Adipocyte (in vitro differentiated cells): ENCODE measurements around the gene ASTN2.

ENCODE experiments used
- DNase-seq: peaks from one replicate; pipeline ENCODE4 v3.0.0-alpha.2; 2015; ENCODE audit warnings: low read depth
- H3K27me3 ChIP-seq: replicated peaks from 2 replicates; pipeline ENCODE4 v1.7.0; 2013; ENCODE audit warnings: mild to moderate bottlenecking, low read length, moderate library complexity; ENCODE audit not compliant: control insufficient read depth, insufficient read depth
- H3K36me3 ChIP-seq: 2 replicates; pipeline ENCODE4 v1.7.0; 2013; ENCODE audit warnings: low read length, mild to moderate bottlenecking, moderate library complexity; ENCODE audit not compliant: control insufficient read depth, insufficient read depth, severe bottlenecking
- H3K4me1 ChIP-seq: 2 replicates; pipeline ENCODE4 v1.7.0; 2013; ENCODE audit warnings: mild to moderate bottlenecking, low read length, moderate library complexity; ENCODE audit not compliant: control insufficient read depth, insufficient read depth
- H3K4me3 ChIP-seq: 2 replicates; pipeline ENCODE4 v1.7.0; 2013; ENCODE audit warnings: mild to moderate bottlenecking, low read length, moderate library complexity
- H3K9ac ChIP-seq: 2 replicates; pipeline ENCODE4 v1.7.0; 2013; ENCODE audit warnings: mild to moderate bottlenecking, low read length, moderate library complexity
- H3K9me3 ChIP-seq: 2 replicates; pipeline ENCODE4 v1.7.0; 2013; ENCODE audit warnings: mild to moderate bottlenecking, low read length, moderate library complexity; ENCODE audit not compliant: control insufficient read depth

Gene ASTN2

GRCh38 chr9:117191504-117192261 is 223.2 kb downstream of the ASTN2 start:
- Histone ChIP-seq H3K36me3 (no peaks in the 10 kb centered on the region), H3K9me3 (no peaks in the 10 kb centered on the region), H3K4me1 (no peaks in the 10 kb centered on the region), H3K9ac (no peak overlapping the region), H3K27me3 (no peaks in the 10 kb centered on the region), H3K4me3 (no peak overlapping the region)
- DNase-seq: no peak

- no peaks in the 10 kb centered on the region for H3K9me3 ChIP-seq
- no peaks in the 10 kb centered on the region for H3K27me3 ChIP-seq
- DNase-seq: no peak
- no peak overlapping the region for H3K9ac ChIP-seq
- no peak overlapping the region for H3K4me3 ChIP-seq
- no peaks in the 10 kb centered on the region for H3K4me1 ChIP-seq
- H3K36me3 ChIP-seq: no peaks in the 10 kb centered on the region
These were observed 225.7 kb downstream of the ASTN2 start for GRCh38 chr9:117189121-117189520.

GRCh38 chr9:117188394-117188793 is 226.5 kb downstream of the ASTN2 start:
- H3K4me3 ChIP-seq: no peak overlapping the region
- no peaks in the 10 kb centered on the region for H3K27me3 ChIP-seq
- no peak overlapping the region for H3K9ac ChIP-seq
- no peaks in the 10 kb centered on the region for H3K36me3 ChIP-seq
- no peak for DNase-seq
- no peaks in the 10 kb centered on the region for H3K4me1 ChIP-seq
- H3K9me3 ChIP-seq: no peaks in the 10 kb centered on the region

- Histone ChIP-seq H3K27me3 (no peaks in the 10 kb centered on the region), H3K9me3 (no peaks in the 10 kb centered on the region), H3K4me1 (no peaks in the 10 kb centered on the region), H3K9ac (no peak overlapping the region), H3K4me3 (no peak overlapping the region), H3K36me3 (no peaks in the 10 kb centered on the region)
- DNase-seq: no peak
These were observed 227.4 kb downstream of the ASTN2 start for GRCh38 chr9:117187498-117187897.

- Histone ChIP-seq H3K36me3 (no peaks in the 10 kb centered on the region), H3K4me1 (no peaks in the 10 kb centered on the region), H3K9me3 (peaks cover 11% of the 10 kb centered on the region), H3K9ac (no peak overlapping the region), H3K27me3 (no peaks in the 10 kb centered on the region), H3K4me3 (no peak overlapping the region)
- DNase-seq: no peak
These were observed 230.7 kb downstream of the ASTN2 start for GRCh38 chr9:117184173-117184572.

- Histone ChIP-seq H3K36me3 (no peaks in the 10 kb centered on the region), H3K9me3 (peaks cover 11% of the 10 kb centered on the region), H3K4me1 (no peaks in the 10 kb centered on the region), H3K9ac (no peak overlapping the region), H3K27me3 (no peaks in the 10 kb centered on the region), H3K4me3 (no peak overlapping the region)
- DNase-seq: no peak
These were observed 232.8 kb downstream of the ASTN2 start for GRCh38 chr9:117182046-117182445.

GRCh38 chr9:117180896-117181445 is 233.9 kb downstream of the ASTN2 start:
- DNase-seq: no peak
- no peaks in the 10 kb centered on the region for H3K4me1 ChIP-seq
- H3K36me3 ChIP-seq: no peaks in the 10 kb centered on the region

GRCh38 chr9:117178596-117179375 is 236.1 kb downstream of the ASTN2 start:
- no peak for DNase-seq
- H3K9me3 ChIP-seq: peaks cover 11% of the 10 kb centered on the region
- H3K4me1 ChIP-seq: no peaks in the 10 kb centered on the region
- no peaks in the 10 kb centered on the region for H3K36me3 ChIP-seq
- H3K9ac ChIP-seq: no peak overlapping the region
- no peaks in the 10 kb centered on the region for H3K27me3 ChIP-seq
- H3K4me3 ChIP-seq: no peak overlapping the region

More at GRCh38 chr9:117180896-117181445, 233.9 kb downstream of the ASTN2 start:
- Histone ChIP-seq H3K9me3 (peaks cover 11% of the 10 kb centered on the region), H3K27me3 (no peaks in the 10 kb centered on the region), H3K9ac (no peak overlapping the region), H3K4me3 (no peak overlapping the region)

GRCh38 chr9:117170567-117170966 is 244.3 kb downstream of the ASTN2 start:
- Histone ChIP-seq H3K36me3 (no peaks in the 10 kb centered on the region), H3K9me3 (no peaks in the 10 kb centered on the region), H3K4me3 (no peak overlapping the region), H3K9ac (no peak overlapping the region), H3K27me3 (peaks cover 7% of the 10 kb centered on the region), H3K4me1 (no peaks in the 10 kb centered on the region)
- DNase-seq: no peak

GRCh38 chr9:117169089-117169621 is 245.7 kb downstream of the ASTN2 start:
- Histone ChIP-seq H3K9ac (no peak overlapping the region), H3K36me3 (no peaks in the 10 kb centered on the region), H3K27me3 (peaks cover 7% of the 10 kb centered on the region), H3K4me3 (no peak overlapping the region), H3K4me1 (no peaks in the 10 kb centered on the region), H3K9me3 (no peaks in the 10 kb centered on the region)
- DNase-seq: no peak

- no peaks in the 10 kb centered on the region for H3K9me3 ChIP-seq
- H3K4me3 ChIP-seq: no peak overlapping the region
- H3K27me3 ChIP-seq: peaks cover 22% of the 10 kb centered on the region
- no peak for DNase-seq
- H3K36me3 ChIP-seq: no peaks in the 10 kb centered on the region
- no peaks in the 10 kb centered on the region for H3K4me1 ChIP-seq
- no peak overlapping the region for H3K9ac ChIP-seq
These were observed 250.3 kb downstream of the ASTN2 start for GRCh38 chr9:117164512-117164911.
